ENCODE measurements around the gene WDR19. TPM values are rescaled to one million over a fixed set of nuclear protein-coding genes. Genes with fewer than 3 reads are reported as not detected.

The WDR19 gene
- total RNA-seq, 1 experiment from 2014 or later = 16.0 TPM

DNA sequence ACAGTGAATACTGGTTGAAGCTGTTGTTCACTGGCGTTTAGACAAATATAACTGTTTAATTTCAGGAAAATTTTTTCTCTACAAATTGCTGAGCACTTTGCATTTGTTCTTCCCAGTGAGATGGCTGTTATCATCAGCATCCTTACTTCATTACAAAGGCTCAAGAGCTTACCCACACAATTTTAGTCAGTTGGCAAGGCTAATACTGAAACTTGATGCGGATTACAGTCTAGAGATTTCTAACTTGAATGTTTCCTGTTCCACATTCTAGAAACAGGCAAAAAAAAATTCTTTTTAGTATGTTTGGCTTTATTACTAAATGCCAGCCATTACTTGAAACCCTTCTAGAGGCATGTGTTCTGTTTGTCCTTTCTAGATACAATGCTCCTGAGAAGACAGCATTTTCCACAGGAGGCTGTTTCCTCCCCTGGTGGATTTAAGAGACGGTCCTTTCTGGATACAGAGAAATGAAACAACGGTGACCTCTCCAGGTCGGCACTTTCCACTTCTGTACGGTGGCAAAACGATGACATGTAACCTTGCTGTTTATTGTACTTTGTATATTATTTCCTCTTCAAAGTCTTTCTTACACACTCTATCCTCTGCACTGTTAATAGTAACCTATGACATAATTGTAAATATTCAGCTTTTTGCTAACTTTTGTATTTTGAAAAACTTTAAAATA lies 102.9 kb downstream of the WDR19 start:
- Histone ChIP-seq H3K4me1 (ENCODE audit: control insufficient read depth, insufficient read depth, low read length) (no peaks in the 10 kb centered on the region), H3K9me3 (ENCODE audit: control insufficient read depth, insufficient read depth, low read depth, low read length) (no peaks in the 10 kb centered on the region), H3K4me3 (ENCODE audit: low read depth in 2 of 2, low read length in 2 of 2) (no peak overlapping the region), H3K36me3 (ENCODE audit: control insufficient read depth, insufficient read depth, low read length) (no peaks in the 10 kb centered on the region; the same call in 1 of the 2 replicates), H3K27me3 (ENCODE audit: control insufficient read depth, insufficient read depth, low read length) (no peaks in the 10 kb centered on the region), H3K27ac (ENCODE audit: low read length) (no peak overlapping the region)
- DNase-seq (ENCODE audit: low read depth, low spot score) (no peak), ATAC-seq (no peak)
- TF ChIP-seq, protein P1, sequence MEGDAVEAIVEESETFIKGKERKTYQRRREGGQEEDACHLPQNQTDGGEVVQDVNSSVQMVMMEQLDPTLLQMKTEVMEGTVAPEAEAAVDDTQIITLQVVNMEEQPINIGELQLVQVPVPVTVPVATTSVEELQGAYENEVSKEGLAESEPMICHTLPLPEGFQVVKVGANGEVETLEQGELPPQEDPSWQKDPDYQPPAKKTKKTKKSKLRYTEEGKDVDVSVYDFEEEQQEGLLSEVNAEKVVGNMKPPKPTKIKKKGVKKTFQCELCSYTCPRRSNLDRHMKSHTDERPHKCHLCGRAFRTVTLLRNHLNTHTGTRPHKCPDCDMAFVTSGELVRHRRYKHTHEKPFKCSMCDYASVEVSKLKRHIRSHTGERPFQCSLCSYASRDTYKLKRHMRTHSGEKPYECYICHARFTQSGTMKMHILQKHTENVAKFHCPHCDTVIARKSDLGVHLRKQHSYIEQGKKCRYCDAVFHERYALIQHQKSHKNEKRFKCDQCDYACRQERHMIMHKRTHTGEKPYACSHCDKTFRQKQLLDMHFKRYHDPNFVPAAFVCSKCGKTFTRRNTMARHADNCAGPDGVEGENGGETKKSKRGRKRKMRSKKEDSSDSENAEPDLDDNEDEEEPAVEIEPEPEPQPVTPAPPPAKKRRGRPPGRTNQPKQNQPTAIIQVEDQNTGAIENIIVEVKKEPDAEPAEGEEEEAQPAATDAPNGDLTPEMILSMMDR (IDR thresholded peaks at IDR 0.05) = 0 out of 2 replicates have a peak, but pooled peaks have one; percentile 9
- TF ChIP-seq POLR2AphosphoS5 (IDR thresholded peaks at IDR 0.05; ENCODE audit: low read depth, low read length) (no peak), SIN3A (IDR thresholded peaks at IDR 0.05; ENCODE audit: borderline replicate concordance, insufficient read depth, low read depth, low read length) (no peak), TCF7L2 (IDR thresholded peaks at IDR 0.05; ENCODE audit: low read depth, low read length) (no peak)
- TF ChIP-seq, protein P2, sequence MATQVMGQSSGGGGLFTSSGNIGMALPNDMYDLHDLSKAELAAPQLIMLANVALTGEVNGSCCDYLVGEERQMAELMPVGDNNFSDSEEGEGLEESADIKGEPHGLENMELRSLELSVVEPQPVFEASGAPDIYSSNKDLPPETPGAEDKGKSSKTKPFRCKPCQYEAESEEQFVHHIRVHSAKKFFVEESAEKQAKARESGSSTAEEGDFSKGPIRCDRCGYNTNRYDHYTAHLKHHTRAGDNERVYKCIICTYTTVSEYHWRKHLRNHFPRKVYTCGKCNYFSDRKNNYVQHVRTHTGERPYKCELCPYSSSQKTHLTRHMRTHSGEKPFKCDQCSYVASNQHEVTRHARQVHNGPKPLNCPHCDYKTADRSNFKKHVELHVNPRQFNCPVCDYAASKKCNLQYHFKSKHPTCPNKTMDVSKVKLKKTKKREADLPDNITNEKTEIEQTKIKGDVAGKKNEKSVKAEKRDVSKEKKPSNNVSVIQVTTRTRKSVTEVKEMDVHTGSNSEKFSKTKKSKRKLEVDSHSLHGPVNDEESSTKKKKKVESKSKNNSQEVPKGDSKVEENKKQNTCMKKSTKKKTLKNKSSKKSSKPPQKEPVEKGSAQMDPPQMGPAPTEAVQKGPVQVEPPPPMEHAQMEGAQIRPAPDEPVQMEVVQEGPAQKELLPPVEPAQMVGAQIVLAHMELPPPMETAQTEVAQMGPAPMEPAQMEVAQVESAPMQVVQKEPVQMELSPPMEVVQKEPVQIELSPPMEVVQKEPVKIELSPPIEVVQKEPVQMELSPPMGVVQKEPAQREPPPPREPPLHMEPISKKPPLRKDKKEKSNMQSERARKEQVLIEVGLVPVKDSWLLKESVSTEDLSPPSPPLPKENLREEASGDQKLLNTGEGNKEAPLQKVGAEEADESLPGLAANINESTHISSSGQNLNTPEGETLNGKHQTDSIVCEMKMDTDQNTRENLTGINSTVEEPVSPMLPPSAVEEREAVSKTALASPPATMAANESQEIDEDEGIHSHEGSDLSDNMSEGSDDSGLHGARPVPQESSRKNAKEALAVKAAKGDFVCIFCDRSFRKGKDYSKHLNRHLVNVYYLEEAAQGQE (IDR thresholded peaks at IDR 0.05; ENCODE audit: insufficient read depth in 1 of 2, low read depth in 2 of 2, low read length in 1 of 2) = no peak
- BruUV-seq (replicated peaks) = no TSS peak
- ChIA-PET POLR2A (interaction anchor here (0.5 kb wide), 1 partner anchor 42 kb away, joined by 3 read pairs; no protein-coding TSS in a partner anchor), CTCF (no interaction called here)
- in situ Hi-C loops (cut with HindIII; ENCODE audit: low pct_unique_long_range_greater_than_20kb, low sequenced_read_pairs) (no loop called here), intact Hi-C loops (cut with micrococcal nuclease; ENCODE audit: unreplicated experiment) (no loop called here)

DNA sequence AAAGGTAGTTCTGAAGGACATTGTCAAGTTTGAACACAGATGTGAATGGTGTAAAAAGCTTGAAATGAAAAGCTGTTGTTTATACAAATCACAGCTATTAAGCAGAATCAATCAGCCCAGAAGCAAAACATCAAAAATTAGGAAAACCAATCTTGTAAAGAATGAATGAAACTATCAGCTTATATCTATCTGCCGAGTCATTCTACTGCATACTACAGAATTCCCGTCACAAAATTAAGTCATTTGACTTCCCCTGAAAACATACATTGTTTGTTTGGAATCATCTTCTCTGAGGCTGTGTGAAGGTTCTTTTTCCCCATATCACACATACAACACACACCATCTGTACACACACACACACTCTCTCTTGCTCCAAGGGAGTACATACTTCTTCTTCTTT lies 103.5 kb downstream of the WDR19 start:
- no peaks in the 10 kb centered on the region; the same call in 1 of the 2 replicates for H3K36me3 ChIP-seq (ENCODE audit: control insufficient read depth, insufficient read depth, low read length)
- CTCF ChIA-PET = no interaction called here
- no peak for TF ChIP-seq SIN3A (IDR thresholded peaks at IDR 0.05; ENCODE audit: borderline replicate concordance, insufficient read depth, low read depth, low read length)
- no peak for TF ChIP-seq POLR2AphosphoS5 (IDR thresholded peaks at IDR 0.05; ENCODE audit: low read depth, low read length)
- TF ChIP-seq, protein P2 (IDR thresholded peaks at IDR 0.05; ENCODE audit: insufficient read depth in 1 of 2, low read depth in 2 of 2, low read length in 1 of 2) = no peak
- TF ChIP-seq TCF7L2 (IDR thresholded peaks at IDR 0.05; ENCODE audit: low read depth, low read length) = no peak
- DNase-seq (ENCODE audit: low read depth, low spot score) = no peak
- H3K27ac ChIP-seq (ENCODE audit: low read length) = no peak overlapping the region
- intact Hi-C loops (cut with micrococcal nuclease; ENCODE audit: unreplicated experiment) (no loop called here), in situ Hi-C loops (cut with HindIII; ENCODE audit: low pct_unique_long_range_greater_than_20kb, low sequenced_read_pairs) (no loop called here)
- POLR2A ChIA-PET = interaction anchor here (0.5 kb wide), 1 partner anchor 42 kb away, joined by 3 read pairs; no protein-coding TSS in a partner anchor
- no peak for ATAC-seq
- BruUV-seq (replicated peaks) = no TSS peak
- no peak overlapping the region for H3K4me3 ChIP-seq (ENCODE audit: low read depth in 2 of 2, low read length in 2 of 2)
- no peaks in the 10 kb centered on the region for H3K27me3 ChIP-seq (ENCODE audit: control insufficient read depth, insufficient read depth, low read length)
- H3K9me3 ChIP-seq (ENCODE audit: control insufficient read depth, insufficient read depth, low read depth, low read length) = no peaks in the 10 kb centered on the region
- no peaks in the 10 kb centered on the region for H3K4me1 ChIP-seq (ENCODE audit: control insufficient read depth, insufficient read depth, low read length)
